A549 (cell line): ENCODE results near the gene PCNX1. TPM values are rescaled to one million over a fixed set of nuclear protein-coding genes. Genes with fewer than 3 reads are reported as not detected.

Source experiments
- ATAC-seq, 2 experiments: fragments of 200-7000 bp in 1 of 2; fragments of >200 bp in 1 of 2; cut with Nextera tagmentation in 1 of 2; cut with Tn5 transposase in 1 of 2; 3 replicates each; pipeline versions ENCODE4 v1.8.0 to v1.9.1; 2018 to 2020; ENCODE audit warnings: mild to moderate bottlenecking in 1 of 2, moderate library complexity in 1 of 2
- CTCF ChIA-PET: fragments of 300-600 bp; sonication (Branson Sonifier 250); formaldehyde crosslinking; extraction: SDS; loops from one replicate; lab custom pipeline; 2021; ENCODE audit warnings: antibody characterized with exemption, inconsistent platforms; lab: Yijun Ruan, JAX
- POLR2A ChIA-PET: fragments of 350-600 bp; formaldehyde crosslinking; extraction: SDS; loops from one replicate; lab custom pipeline; 2021; ENCODE audit warnings: antibody characterized with exemption, inconsistent platforms; lab: Yijun Ruan, JAX
- DNase-seq, 2 experiments: peaks; one replicate each; pipeline versions ENCODE4 v3.0.0 to v3.0.0-alpha.2; 2011 to 2016; ENCODE audit warnings: low read depth in 1 of 2, low spot score in 1 of 2
- FAIRE-seq: peaks from 2 replicates; lab custom pipeline; 2011; peaks lifted over from hg19 to GRCh38; lab: Jason Lieb, UNC
- H3K27ac ChIP-seq, 2 experiments: fragments of >200 bp; sonication (Bioruptor Twin); formaldehyde crosslinking; 3 replicates each; pipeline ENCODE4 v1.5.1; 2016 to 2017
- H3K4me1 ChIP-seq: fragments of >200 bp; sonication (Bioruptor Twin); formaldehyde crosslinking; 3 replicates; pipeline ENCODE4 v1.6.1; 2016
- H3K4me2 ChIP-seq: fragments of >200 bp; sonication (Bioruptor Twin); formaldehyde crosslinking; 3 replicates; pipeline ENCODE4 v1.6.1; 2016
- H3K4me3 ChIP-seq: fragments of >200 bp; sonication (Bioruptor Twin); formaldehyde crosslinking; 3 replicates; pipeline ENCODE4 v1.5.1; 2016
- H3K9me3 ChIP-seq: fragments of >200 bp; sonication (Bioruptor Twin); formaldehyde crosslinking; 3 replicates; pipeline ENCODE4 v1.6.1; 2016
- BHLHE40 ChIP-seq: IDR thresholded peaks from 2 replicates; pipeline ENCODE4 v1.6.1; 2012; ENCODE audit warnings: low read depth, low read length, inconsistent platforms
- CBX2 ChIP-seq: fragments of 200-600 bp; sonication (generic); IDR thresholded peaks from 2 replicates; pipeline ENCODE4 v1.6.1; 2016; ENCODE audit warnings: low read depth, mild to moderate bottlenecking, borderline replicate concordance
- CBX8 ChIP-seq: fragments of 200-600 bp; sonication (generic); IDR thresholded peaks from 2 replicates; pipeline ENCODE4 v1.6.1; 2016
- CEBPB ChIP-seq, 2 experiments: fragments of >200 bp in 1 of 2; sonication (Bioruptor Twin) in 1 of 2; formaldehyde crosslinking in 1 of 2; IDR thresholded peaks; 2 replicates each; pipeline ENCODE4 v1.6.1; 2012 to 2016
- CHD2 ChIP-seq: fragments of 150-350 bp; IDR thresholded peaks from 2 replicates; pipeline ENCODE4 v1.6.1; 2014; ENCODE audit warnings: low read length; ENCODE audit not compliant: partially characterized antibody
- CHD4 ChIP-seq: fragments of 200-600 bp; sonication (generic); IDR thresholded peaks from 2 replicates; pipeline ENCODE4 v1.6.1; 2016; ENCODE audit warnings: antibody characterized with exemption, mild to moderate bottlenecking, borderline replicate concordance
- EHF ChIP-seq: fragments of 250-450 bp; sonication (Bioruptor Pico); IDR thresholded peaks from 2 replicates; pipeline ENCODE4 v1.5.0; 2020; ENCODE audit warnings: mild to moderate bottlenecking
- EHMT2 ChIP-seq: fragments of 200-600 bp; sonication (generic); IDR thresholded peaks from 2 replicates; pipeline ENCODE4 v1.6.1; 2016; ENCODE audit warnings: antibody characterized with exemption, low read depth, mild to moderate bottlenecking, moderate library complexity
- FOSB ChIP-seq: fragments of 250-450 bp; sonication (Bioruptor Pico); IDR thresholded peaks from 2 replicates; pipeline ENCODE4 v1.5.0; 2020; ENCODE audit warnings: mild to moderate bottlenecking, moderate library complexity
- GATA3 ChIP-seq: IDR thresholded peaks from 2 replicates; pipeline ENCODE4 v1.6.1; 2012; ENCODE audit warnings: borderline replicate concordance
- HES2 ChIP-seq: fragments of >200 bp; sonication (Bioruptor Twin); formaldehyde crosslinking; IDR thresholded peaks from 2 replicates; pipeline ENCODE4 v1.6.1; 2016
- HEYL ChIP-seq: fragments of 250-450 bp; sonication (Bioruptor Pico); IDR thresholded peaks from 2 replicates; pipeline ENCODE4 v1.8.0; 2021; ENCODE audit warnings: mild to moderate bottlenecking, moderate library complexity
- HOXA7 ChIP-seq: fragments of 250-450 bp; sonication (Bioruptor Pico); IDR thresholded peaks from 2 replicates; pipeline ENCODE4 v1.5.0; 2020; ENCODE audit warnings: mild to moderate bottlenecking, moderate library complexity
- MAZ ChIP-seq: fragments of 150-350 bp; IDR thresholded peaks from 2 replicates; pipeline ENCODE4 v1.6.1; 2014; ENCODE audit warnings: antibody characterized with exemption, low read depth, low read length, borderline replicate concordance
- NPAS2 ChIP-seq: fragments of 250-450 bp; sonication (Bioruptor Pico); IDR thresholded peaks from 2 replicates; pipeline ENCODE4 v1.8.0; 2022; ENCODE audit warnings: mild to moderate bottlenecking, moderate library complexity, borderline replicate concordance
- NR3C1 ChIP-seq: fragments of >200 bp; sonication (Bioruptor Twin); formaldehyde crosslinking; IDR thresholded peaks from 3 replicates; pipeline ENCODE4 v1.6.1; 2017
- POLR2A ChIP-seq: IDR thresholded peaks from 2 replicates; pipeline ENCODE4 v1.6.1; 2012; ENCODE audit warnings: mild to moderate bottlenecking, low read length
- POLR2AphosphoS2 ChIP-seq: conservative IDR thresholded peaks from 2 replicates; pipeline ENCODE4 v1.6.1; 2012; ENCODE audit warnings: low read length, improper control_type of control experiment, inconsistent platforms
- REST ChIP-seq: fragments of 200-600 bp; sonication (generic); IDR thresholded peaks from 2 replicates; pipeline ENCODE4 v1.6.1; 2016; ENCODE audit warnings: antibody characterized with exemption, mild to moderate bottlenecking, moderate library complexity
- RNF2 ChIP-seq: fragments of 200-600 bp; sonication (generic); IDR thresholded peaks from 2 replicates; pipeline ENCODE4 v1.6.1; 2016; ENCODE audit warnings: low read depth, mild to moderate bottlenecking, antibody characterized with exemption, moderate library complexity, borderline replicate concordance
- USF2 ChIP-seq: fragments of 450-650 bp; IDR thresholded peaks from 2 replicates; pipeline ENCODE4 v1.6.1; 2014; ENCODE audit warnings: antibody characterized with exemption
- ZC3H11A ChIP-seq: fragments of 450-650 bp; IDR thresholded peaks from 2 replicates; pipeline ENCODE4 v1.6.1; 2014; ENCODE audit warnings: antibody characterized with exemption, mild to moderate bottlenecking
- WGBS: methylation state at CpG from one replicate; pipeline ENCODE4 v1.1.6; 2017; ENCODE audit errors: missing lambda C conversion rate; 5-methylcytosine and 5-hydroxymethylcytosine counted together
- polyA plus RNA-seq, 4 experiments: library from polyadenylated mRNA; depleted of rRNA in 3 of 4; stranded (reverse); fragments of >200 nt; fragmentation: RNase III in 1 of 4; extraction: RNeasy Plus Mini Kit Qiagen cat#74134 plus additional on column Dnase treatment in 1 of 4; gene quantifications; 2 replicates in 3 of 4; 3 replicates in 1 of 4; pipeline ENCODE4 v1.2.3, GENCODE V29; 2011 to 2017

The PCNX1 gene
- polyA plus RNA-seq, 2 of the 4 experiments (the other 2 are of a cell fraction): 10.4 to 45.0 TPM

- TF ChIP-seq RNF2: no peak
- no peak for TF ChIP-seq FOSB (CRISPR knock-in tag)
Observed at GRCh38 chr14:70924521-70924920, 17.3 kb downstream of the PCNX1 start (continued).

- no peak for ATAC-seq
- H3K9me3 ChIP-seq: no peaks in the 10 kb centered on the region
- peaks cover 7% of the 10 kb centered on the region; the same call in 2 of the 3 replicates for H3K4me1 ChIP-seq
- CTCF ChIA-PET: interaction anchor here (1.2 to 1.7 kb wide), 2 partner anchors 29 to 46 kb away, joined by 3 to 4 read pairs; no protein-coding TSS in a partner anchor
- TF ChIP-seq CEBPB (IDR thresholded peaks at IDR 0.05): no peak
- TF ChIP-seq CBX8: no peak
- no peak for TF ChIP-seq NPAS2 (CRISPR knock-in tag)
- no peak for TF ChIP-seq FOSB (CRISPR knock-in tag)
- no peak for TF ChIP-seq CHD4
- no peak for TF ChIP-seq REST
- no peak for TF ChIP-seq USF2
- no peak for TF ChIP-seq POLR2AphosphoS2
- TF ChIP-seq POLR2A: no peak
- no peak for TF ChIP-seq MAZ
- TF ChIP-seq NR3C1: no peak
- TF ChIP-seq EHF (CRISPR knock-in tag): no peak
- POLR2A ChIA-PET: no interaction called here
- FAIRE-seq: no peak
- WGBS: 92% methylated on average over 5 of the region's 5 CpGs
- no peak overlapping the region for H3K4me2 ChIP-seq
- H3K4me3 ChIP-seq: no peak overlapping the region
- no peak overlapping the region for H3K27ac ChIP-seq
- DNase-seq: no peak
Observed at GRCh38 chr14:70926235-70926830, 19.1 kb downstream of the PCNX1 start.

GRCh38 chr14:70931008-70931407 lies 23.7 kb downstream of the PCNX1 start:
- Histone ChIP-seq H3K27ac (no peak overlapping the region), H3K4me1 (peaks cover 21% of the 10 kb centered on the region), H3K9me3 (no peaks in the 10 kb centered on the region), H3K4me3 (no peak overlapping the region), H3K4me2 (no peak overlapping the region)
- FAIRE-seq (no peak), DNase-seq (no peak), ATAC-seq (no peak)
- POLR2A ChIA-PET: no interaction called here
- TF ChIP-seq GATA3 (no peak), HOXA7 (CRISPR knock-in tag) (no peak), USF2 (no peak), HEYL (CRISPR knock-in tag) (no peak), ZC3H11A (no peak), FOSB (CRISPR knock-in tag) (no peak), BHLHE40 (no peak), CBX2 (no peak), HES2 (no peak), EHMT2 (no peak), CHD2 (no peak)
- CTCF ChIA-PET: interaction anchor here (0.8 to 2.4 kb wide), 4 partner anchors 16 to 1337 kb away, joined by 3 to 9 read pairs (median 5); partner anchors contain the start of gene PCNX1
